Psoas muscle (tissue), 8 donors: ENCODE measurements around the gene ST6GALNAC3. TPM values are rescaled to one million over a fixed set of nuclear protein-coding genes. Genes with fewer than 3 reads are reported as not detected.

ENCODE experiments used
- ATAC-seq, 4 donors: fragments of 200-7000 bp; cut with Tn5 transposase; one replicate each; pipeline ENCODE4 v1.9.1; 2020; ENCODE audit warnings: moderate library complexity in 3 of 4, mild to moderate bottlenecking in 2 of 4
- DNase-seq, 2 donors: peaks; one replicate each; pipeline ENCODE4 v3.0.0-alpha.2; 2020
- H3K27ac ChIP-seq: fragments of 200-600 bp; one replicate; pipeline ENCODE4 v1.8.0; 2022
- H3K27me3 ChIP-seq, 3 donors: fragments of 200-600 bp in 1 of 3; one replicate each; pipeline versions ENCODE4 v1.6.1 to v1.8.0; 2013 to 2022; ENCODE audit warnings: low read length in 2 of 3, mild to moderate bottlenecking in 2 of 3, moderate library complexity in 1 of 3; ENCODE audit not compliant: insufficient read depth in 3 of 3
- H3K36me3 ChIP-seq, 2 donors: fragments of 200-600 bp in 1 of 2; one replicate each; pipeline versions ENCODE4 v1.6.1 to v1.8.0; 2013 to 2022; ENCODE audit warnings: low read depth in 1 of 2, mild to moderate bottlenecking in 1 of 2, moderate library complexity in 1 of 2; ENCODE audit not compliant: insufficient read depth in 1 of 2
- H3K4me1 ChIP-seq: fragments of 200-600 bp; one replicate; pipeline ENCODE4 v1.8.0; 2022
- H3K4me3 ChIP-seq: fragments of 200-600 bp; one replicate; pipeline ENCODE4 v1.8.0; 2022; ENCODE audit warnings: mild to moderate bottlenecking
- H3K9me3 ChIP-seq: fragments of 200-600 bp; one replicate; pipeline ENCODE4 v1.8.0; 2022
- WGBS, 3 donors: extraction: QIAGEN DNeasy Blood & Tissue Kit; methylation state at CpG; one replicate each; pipeline versions ENCODE4 v1.1.6 to v1.1.7; 2013; 5-methylcytosine and 5-hydroxymethylcytosine counted together
- intact Hi-C, 2 donors: fragments of 100-400 bp; cut with DNase I; formaldehyde crosslinking; loops; one replicate each; pipeline versions ENCODE4 v1.11.0 to v1.14.2; 2022
- polyA plus RNA-seq, 3 donors: library from polyadenylated mRNA; stranded (reverse); fragments of 200-250 nt; gene quantifications; one replicate each; pipeline ENCODE4 v1.2.3, GENCODE V29; 2013
- total RNA-seq, 4 donors: library from RNA; stranded (reverse); fragmentation: NEBNext Ultra II Directional in 2 of 4; extraction: Animal tissue kit (Norgen Biotek cat#: 25700) in 2 of 4; gene quantifications; one replicate each; pipeline versions ENCODE4 v1.2.1 to v1.2.4, GENCODE V29; 2021 to 2023
- TF ChIP-seq, protein P1 (sequence below): fragments of 200-600 bp; IDR thresholded peaks from one replicate; pipeline ENCODE4 v1.8.0; 2022; ENCODE audit warnings: antibody characterized with exemption
- donor health status: healthy with polysubstance abuse.
- donor health status: DM: no; HTN: no; CAD: no; lungs with moderate emphysema.
- donor health status: Bipolar disorder and iron deficiency.
- donor health status: healthy.
- donor health status: DM: yes; HTN: yes; CAD: no.
- donor health status: DM: no; HTN: no; CAD: no.
- donor health status: DM: no; HTN: no; CAD: no.
- donor health status: DM: yes; HTN: yes; CAD: no.

The ST6GALNAC3 gene
- total and polyA plus RNA-seq, 7 donors: 1.3 to 5.4 (median 2.3) TPM

DNA sequence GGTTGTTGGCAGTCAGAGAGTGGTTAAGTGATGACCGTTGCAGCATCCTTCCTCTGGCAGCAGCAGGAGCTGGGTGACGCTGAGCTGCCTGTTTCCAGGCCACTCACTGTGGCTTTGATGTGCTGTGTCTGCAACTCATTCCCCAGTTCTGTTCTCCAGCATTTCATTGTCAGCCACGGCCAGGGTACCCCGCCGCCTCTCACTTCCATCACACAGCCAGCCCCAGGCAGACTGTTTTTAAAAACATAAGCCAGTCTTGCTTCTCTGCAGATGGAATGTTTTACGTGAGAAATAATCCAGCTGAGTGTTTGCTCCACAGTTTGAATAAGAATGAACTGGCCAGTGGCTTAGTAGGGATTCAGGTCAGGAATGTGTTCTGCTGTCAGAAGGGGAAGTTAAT is 21.5 kb upstream of the ST6GALNAC3 start:
- ATAC-seq (no peak), DNase-seq (no peak)
- intact Hi-C loops: no loop called here
- Histone ChIP-seq H3K4me3 (no peak overlapping the region), H3K9me3 (no peaks in the 10 kb centered on the region), H3K27ac (no peak overlapping the region), H3K36me3 (no peaks in the 10 kb centered on the region), H3K4me1 (no peaks in the 10 kb centered on the region), H3K27me3 (no peaks in the 10 kb centered on the region)
- TF ChIP-seq, protein P1, sequence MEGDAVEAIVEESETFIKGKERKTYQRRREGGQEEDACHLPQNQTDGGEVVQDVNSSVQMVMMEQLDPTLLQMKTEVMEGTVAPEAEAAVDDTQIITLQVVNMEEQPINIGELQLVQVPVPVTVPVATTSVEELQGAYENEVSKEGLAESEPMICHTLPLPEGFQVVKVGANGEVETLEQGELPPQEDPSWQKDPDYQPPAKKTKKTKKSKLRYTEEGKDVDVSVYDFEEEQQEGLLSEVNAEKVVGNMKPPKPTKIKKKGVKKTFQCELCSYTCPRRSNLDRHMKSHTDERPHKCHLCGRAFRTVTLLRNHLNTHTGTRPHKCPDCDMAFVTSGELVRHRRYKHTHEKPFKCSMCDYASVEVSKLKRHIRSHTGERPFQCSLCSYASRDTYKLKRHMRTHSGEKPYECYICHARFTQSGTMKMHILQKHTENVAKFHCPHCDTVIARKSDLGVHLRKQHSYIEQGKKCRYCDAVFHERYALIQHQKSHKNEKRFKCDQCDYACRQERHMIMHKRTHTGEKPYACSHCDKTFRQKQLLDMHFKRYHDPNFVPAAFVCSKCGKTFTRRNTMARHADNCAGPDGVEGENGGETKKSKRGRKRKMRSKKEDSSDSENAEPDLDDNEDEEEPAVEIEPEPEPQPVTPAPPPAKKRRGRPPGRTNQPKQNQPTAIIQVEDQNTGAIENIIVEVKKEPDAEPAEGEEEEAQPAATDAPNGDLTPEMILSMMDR: no peak
- 28 to 44% (median 34%) methylated on average over 6 of the region's 6 CpGs for WGBS, 3 donors

DNA sequence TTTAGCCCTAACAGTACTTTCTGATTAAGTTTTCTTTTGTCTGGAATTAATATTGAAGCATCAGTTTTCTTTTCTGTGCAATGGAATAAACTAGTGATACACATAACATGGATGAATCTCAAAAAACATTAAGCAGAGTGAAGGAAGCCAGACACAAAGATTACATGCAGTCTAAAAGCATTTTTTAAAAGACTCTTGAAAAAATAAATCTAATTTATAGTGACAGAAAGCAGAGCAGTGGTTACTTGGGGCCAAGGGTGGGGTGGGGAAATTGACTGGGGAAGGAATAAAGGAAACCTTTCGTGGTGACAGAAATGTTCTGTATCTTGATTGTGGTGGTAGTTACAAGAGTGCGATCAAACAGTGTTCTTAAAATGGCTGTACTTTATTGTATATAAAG is 20.2 kb upstream of the ST6GALNAC3 start:
- Histone ChIP-seq H3K4me3 (no peak overlapping the region), H3K27me3 (no peaks in the 10 kb centered on the region), H3K9me3 (no peaks in the 10 kb centered on the region), H3K4me1 (no peaks in the 10 kb centered on the region), H3K36me3 (no peaks in the 10 kb centered on the region), H3K27ac (no peak overlapping the region)
- DNase-seq: no peak
- no peak for ATAC-seq
- intact Hi-C loops: no loop called here
- WGBS, 3 donors: 73 to 85% (median 73%) methylated on average over 2 of the region's 2 CpGs
- TF ChIP-seq, protein P1: no peak

DNA sequence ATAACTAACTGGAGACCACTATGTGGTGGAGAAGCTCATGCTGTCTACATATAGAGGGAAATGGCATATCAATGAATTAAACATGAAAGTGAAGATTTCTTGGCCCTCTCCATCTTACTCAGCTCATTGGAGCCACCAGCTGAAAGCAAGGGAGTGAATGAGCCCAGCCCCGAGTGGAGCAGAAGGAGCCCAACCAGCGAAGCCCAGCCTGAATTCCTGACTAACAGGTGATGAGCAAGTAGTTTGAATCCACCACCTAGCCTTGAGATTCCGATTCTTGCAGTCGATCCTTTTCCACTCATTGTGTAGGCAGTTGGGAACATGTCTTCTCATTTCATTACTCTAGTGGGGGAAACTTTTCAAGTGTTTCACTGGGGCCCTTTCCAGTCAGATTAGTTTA is 18.6 kb upstream of the ST6GALNAC3 start:
- Histone ChIP-seq H3K36me3 (no peaks in the 10 kb centered on the region), H3K27me3 (no peaks in the 10 kb centered on the region), H3K9me3 (no peaks in the 10 kb centered on the region), H3K4me1 (no peaks in the 10 kb centered on the region), H3K4me3 (no peak overlapping the region), H3K27ac (no peak overlapping the region)
- DNase-seq (no peak), ATAC-seq (no peak)
- TF ChIP-seq, protein P1: no peak
- WGBS, 3 donors: 84 to 95% (median 86%) methylated on average over 4 of the region's 4 CpGs
- intact Hi-C loops: no loop called here

DNA sequence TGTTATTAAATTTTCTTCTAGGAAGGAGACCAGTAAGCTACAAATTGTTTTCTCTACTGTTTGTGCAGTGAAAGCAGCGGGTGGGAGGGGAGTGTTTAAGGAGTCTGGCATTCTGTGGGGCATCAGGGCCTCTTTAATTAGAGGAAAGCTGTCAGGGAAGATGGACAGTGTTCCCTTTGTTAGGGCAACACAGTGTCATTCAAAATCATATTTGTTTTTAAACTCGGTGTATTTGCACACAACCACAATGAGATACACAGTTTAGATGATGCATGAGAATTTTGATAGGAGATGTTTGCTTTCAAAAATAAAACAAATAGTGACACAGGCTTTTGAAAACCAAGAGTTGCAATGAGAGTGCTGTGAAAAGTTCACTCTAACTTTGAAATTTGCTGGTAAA is 15.1 kb upstream of the ST6GALNAC3 start:
- no peaks in the 10 kb centered on the region for H3K27me3 ChIP-seq
- TF ChIP-seq, protein P1: no peak
- H3K36me3 ChIP-seq: no peaks in the 10 kb centered on the region
- no peak for DNase-seq
- no peak for ATAC-seq
- no peak overlapping the region for H3K4me3 ChIP-seq
- WGBS, 3 donors: 43 to 54% (median 46%) methylated on average over 2 of the region's 2 CpGs
- no peaks in the 10 kb centered on the region for H3K4me1 ChIP-seq
- H3K27ac ChIP-seq: no peak overlapping the region
- H3K9me3 ChIP-seq: no peaks in the 10 kb centered on the region
- intact Hi-C loops: no loop called here

DNA sequence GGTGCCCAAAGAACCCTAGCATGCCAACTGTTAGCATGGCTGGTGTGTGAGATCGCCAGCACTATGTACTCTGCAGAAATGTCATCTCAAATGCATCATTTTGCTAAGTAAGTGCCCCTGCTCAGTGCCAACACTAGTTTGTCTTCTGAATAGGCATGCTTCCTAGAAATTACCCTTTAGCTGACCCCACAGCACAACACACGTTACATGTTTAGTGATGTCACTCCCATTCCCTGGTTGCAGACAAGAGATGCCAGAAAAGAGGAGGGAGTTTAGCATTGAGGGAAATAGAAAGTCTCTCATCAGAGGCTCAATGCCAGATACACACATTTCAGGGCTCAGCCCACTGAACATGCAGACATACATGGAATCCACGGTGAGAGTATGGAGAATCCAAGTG is 9.3 kb upstream of the ST6GALNAC3 start:
- no peaks in the 10 kb centered on the region for H3K36me3 ChIP-seq
- TF ChIP-seq, protein P1: no peak
- H3K9me3 ChIP-seq: no peaks in the 10 kb centered on the region
- no peak for ATAC-seq
- no peak overlapping the region for H3K4me3 ChIP-seq
- DNase-seq: no peak
- WGBS, 3 donors: 20 to 35% (median 29%) methylated on average over 3 of the region's 3 CpGs
- H3K27ac ChIP-seq: no peak overlapping the region
- no peaks in the 10 kb centered on the region for H3K4me1 ChIP-seq
- H3K27me3 ChIP-seq: no peaks in the 10 kb centered on the region
- intact Hi-C loops: no loop called here
